ENCODE results near the gene FAM53A. TPM values are rescaled to one million over a fixed set of nuclear protein-coding genes. Genes with fewer than 3 reads are reported as not detected.

The FAM53A gene
- total RNA-seq, 2 donors from 2014 or later: 0.66 to 2.3 TPM

- H3K4me1 ChIP-seq: peaks cover 63% of the 10 kb centered on the region
- ATAC-seq: peak; percentile 23
- intact Hi-C loops (cut with DNase I): no loop called here
- DNase-seq: peak; percentile 53 to 68 (median 63)
- H3K27ac ChIP-seq: peak overlapping the region; percentile 82 to 100 (median 100)
- no peaks in the 10 kb centered on the region for H3K27me3 ChIP-seq
- no peaks in the 10 kb centered on the region for H3K9me3 ChIP-seq
- WGBS, 2 donors: 0% methylated on average over 17 to 56 of the region's 85 CpGs
- H3K4me3 ChIP-seq: peak overlapping the region; percentile 75 to 77
- H3K36me3 ChIP-seq (replicated peaks in 1 of 2; ENCODE audit: insufficient read depth in 1 of 2, low read depth in 2 of 2): no peaks in the 10 kb centered on the region
- TF ChIP-seq POLR2A (IDR thresholded peaks at IDR 0.05): no peak
- TF ChIP-seq CTCF (IDR thresholded peaks at IDR 0.05): no peak
Observed at GRCh38 chr4:1711571-1712215, 27.6 kb upstream of the FAM53A start.

GRCh38 chr4:1711055-1711570 is 27.0 kb upstream of the FAM53A start:
- ATAC-seq: no peak
- Histone ChIP-seq H3K36me3 (replicated peaks in 1 of 2; ENCODE audit: insufficient read depth in 1 of 2, low read depth in 2 of 2) (peaks cover 0 to 1% of the 10 kb centered on the region in 2 donors), H3K9me3 (no peaks in the 10 kb centered on the region), H3K4me1 (peaks cover 58% of the 10 kb centered on the region), H3K27me3 (no peaks in the 10 kb centered on the region), H3K27ac (peak overlapping the region; percentile 82 to 100 (median 100)), H3K4me3 (peak overlapping the region; percentile 75 to 77)
- TF ChIP-seq CTCF (IDR thresholded peaks at IDR 0.05) (no peak), POLR2A (IDR thresholded peaks at IDR 0.05) (no peak)
- WGBS, 2 donors: 13% methylated on average over 21 to 22 of the region's 22 CpGs
- no peak for DNase-seq
- intact Hi-C loops (cut with DNase I): no loop called here

- DNase-seq: no peak
- no peak overlapping the region for H3K4me3 ChIP-seq
- WGBS, 2 donors: 9% methylated on average over 1 of the region's 1 CpG
- H3K4me1 ChIP-seq: peaks cover 42% of the 10 kb centered on the region
- TF ChIP-seq CTCF (IDR thresholded peaks at IDR 0.05): no peak
- no peak for TF ChIP-seq POLR2A (IDR thresholded peaks at IDR 0.05)
- H3K9me3 ChIP-seq: no peaks in the 10 kb centered on the region
- no peaks in the 10 kb centered on the region for H3K27me3 ChIP-seq
- peaks cover 0 to 1% of the 10 kb centered on the region in 2 donors for H3K36me3 ChIP-seq (replicated peaks in 1 of 2; ENCODE audit: insufficient read depth in 1 of 2, low read depth in 2 of 2)
- H3K27ac ChIP-seq: no peak overlapping the region
- ATAC-seq: no peak
- intact Hi-C loops (cut with DNase I): no loop called here
Observed at GRCh38 chr4:1708581-1708980, 24.5 kb upstream of the FAM53A start.

GRCh38 chr4:1706358-1706757 is 22.2 kb upstream of the FAM53A start:
- H3K27ac ChIP-seq: no peak overlapping the region
- H3K4me1 ChIP-seq: peaks cover 35% of the 10 kb centered on the region
- no peaks in the 10 kb centered on the region for H3K27me3 ChIP-seq
- H3K4me3 ChIP-seq: no peak overlapping the region
- ATAC-seq: no peak
- H3K36me3 ChIP-seq (replicated peaks in 1 of 2; ENCODE audit: insufficient read depth in 1 of 2, low read depth in 2 of 2): peaks cover 0 to 9% of the 10 kb centered on the region in 2 donors
- no peaks in the 10 kb centered on the region for H3K9me3 ChIP-seq
- DNase-seq: no peak
- WGBS, 2 donors: 86 to 92% methylated on average over 1 to 6 of the region's 6 CpGs
- intact Hi-C loops (cut with DNase I): no loop called here
- TF ChIP-seq POLR2A (IDR thresholded peaks at IDR 0.05) (no peak), CTCF (IDR thresholded peaks at IDR 0.05) (no peak)

- intact Hi-C loops (cut with DNase I): no loop called here
- Histone ChIP-seq H3K4me3 (no peak overlapping the region), H3K27me3 (no peaks in the 10 kb centered on the region), H3K4me1 (peaks cover 31% of the 10 kb centered on the region), H3K36me3 (replicated peaks in 1 of 2; ENCODE audit: insufficient read depth in 1 of 2, low read depth in 2 of 2) (peaks cover 0 to 9% of the 10 kb centered on the region in 2 donors), H3K27ac (no peak overlapping the region), H3K9me3 (no peaks in the 10 kb centered on the region)
- DNase-seq: no peak
- 92 to 93% methylated on average over 5 to 6 of the region's 6 CpGs for WGBS, 2 donors
- TF ChIP-seq POLR2A (IDR thresholded peaks at IDR 0.05): no peak
- TF ChIP-seq CTCF (IDR thresholded peaks at IDR 0.05): no peak
- no peak for ATAC-seq
Observed at GRCh38 chr4:1705732-1706131, 21.6 kb upstream of the FAM53A start.
